HG03066 (cell line): ENCODE data around the gene DHRS7.
A peak's percentile ranks its signal among the peaks of the same experiment; 100 is the strongest.

ENCODE experiments used
- ATAC-seq: cut with Tn5 transposase; IDR thresholded peaks from one replicate; pipeline ENCODE4 v1.9.1; 2021; ENCODE audit warnings: low read depth; ENCODE audit not compliant: unreplicated experiment

The DHRS7 gene, protein sequence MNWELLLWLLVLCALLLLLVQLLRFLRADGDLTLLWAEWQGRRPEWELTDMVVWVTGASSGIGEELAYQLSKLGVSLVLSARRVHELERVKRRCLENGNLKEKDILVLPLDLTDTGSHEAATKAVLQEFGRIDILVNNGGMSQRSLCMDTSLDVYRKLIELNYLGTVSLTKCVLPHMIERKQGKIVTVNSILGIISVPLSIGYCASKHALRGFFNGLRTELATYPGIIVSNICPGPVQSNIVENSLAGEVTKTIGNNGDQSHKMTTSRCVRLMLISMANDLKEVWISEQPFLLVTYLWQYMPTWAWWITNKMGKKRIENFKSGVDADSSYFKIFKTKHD

DNA sequence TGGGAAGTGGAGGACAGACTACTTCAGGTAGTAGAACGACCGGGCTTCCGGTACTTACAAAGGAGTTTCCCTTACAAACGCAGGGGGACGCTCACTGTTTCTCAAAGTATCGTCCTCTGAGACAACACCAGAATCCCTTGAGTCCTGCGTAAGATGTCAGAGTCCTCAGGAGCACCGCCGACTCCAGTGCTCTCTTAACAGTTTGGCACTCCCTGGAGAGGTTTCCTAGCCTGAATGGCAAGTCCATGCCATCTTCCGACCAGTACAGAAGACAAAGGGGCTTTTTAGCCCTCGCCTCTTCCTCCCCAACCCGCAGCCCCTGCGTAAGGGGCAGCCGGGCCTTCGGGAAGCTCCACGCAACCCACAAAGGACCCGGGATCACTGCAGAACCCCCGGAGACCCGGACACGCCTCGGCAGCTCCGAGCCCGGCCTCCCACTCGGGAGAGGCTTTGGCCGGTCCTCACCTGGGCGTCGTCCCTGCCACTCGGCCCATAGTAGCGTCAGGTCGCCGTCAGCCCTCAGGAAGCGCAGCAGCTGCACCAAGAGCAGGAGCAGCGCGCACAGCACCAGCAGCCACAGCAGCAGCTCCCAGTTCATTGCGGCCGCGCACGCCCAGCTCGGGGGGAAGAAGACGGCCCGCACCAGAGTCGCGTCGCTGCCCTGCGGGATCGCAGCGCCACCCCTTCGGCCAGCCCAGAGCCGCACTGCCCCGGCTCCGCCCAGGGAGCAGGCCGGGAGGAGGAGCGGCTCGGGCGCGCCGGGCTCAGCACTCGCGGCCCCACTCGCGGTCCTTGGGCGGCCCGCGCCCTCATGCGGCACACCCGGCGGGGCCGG is at the start of gene DHRS7:
DHRS7 (minus strand) TSS at position 687 of the 835 bp plus-strand sequence; CDS start at position 598, 89 bp downstream.
- ATAC-seq, result peak; percentile 80

DNA sequence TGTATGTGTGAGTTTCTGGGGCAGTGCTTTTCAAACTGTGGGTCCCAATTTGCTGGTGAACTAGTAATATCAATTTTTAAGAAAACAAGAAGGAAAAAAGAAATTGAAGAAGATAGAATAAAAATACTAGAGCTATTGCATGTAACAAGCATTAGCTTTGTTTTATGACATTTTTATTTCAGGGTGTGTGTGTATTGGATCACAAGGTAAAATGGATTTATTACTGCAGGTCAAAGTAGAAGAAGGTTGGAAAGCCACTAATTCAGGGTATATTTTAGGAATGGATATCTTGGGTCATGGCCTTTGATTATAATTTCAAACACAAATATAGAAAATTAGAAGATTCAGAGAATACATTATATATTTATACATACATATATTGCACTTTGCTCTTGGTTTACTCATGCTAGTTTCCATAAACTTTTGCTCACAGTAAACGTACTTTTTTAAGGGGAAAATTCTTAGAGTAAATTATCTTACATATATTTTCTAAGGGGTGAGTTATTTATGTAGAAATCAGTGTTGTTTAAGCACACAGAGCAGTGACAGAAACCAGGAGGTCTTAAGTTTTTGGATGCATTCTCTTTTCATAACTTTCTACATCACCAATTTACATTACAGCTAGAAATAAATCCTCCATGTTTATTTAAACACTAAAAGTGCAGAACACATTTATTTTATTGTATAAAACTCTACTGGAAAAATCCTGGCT is 49.4 kb upstream of the DHRS7 start:
- no peak for ATAC-seq

DNA sequence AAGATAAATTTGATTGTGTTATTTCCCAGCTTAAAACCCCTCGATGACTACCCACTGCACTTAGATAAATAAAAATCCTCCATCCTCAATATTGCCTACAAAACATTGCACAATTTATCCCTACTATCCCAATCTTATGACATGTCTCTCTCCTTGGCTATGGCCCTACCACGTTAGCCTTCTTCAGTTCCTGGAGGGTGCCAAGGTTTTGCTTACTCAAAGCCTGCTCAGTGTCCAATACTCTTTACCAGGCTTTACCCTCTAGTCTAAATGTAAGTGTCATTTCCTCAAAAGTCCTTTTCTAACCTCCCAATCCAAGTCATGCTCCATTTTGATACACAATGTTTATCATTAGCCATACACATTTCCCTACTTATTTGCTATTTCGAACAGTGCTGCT is 48.8 kb upstream of the DHRS7 start:
- ATAC-seq, result no peak

DNA sequence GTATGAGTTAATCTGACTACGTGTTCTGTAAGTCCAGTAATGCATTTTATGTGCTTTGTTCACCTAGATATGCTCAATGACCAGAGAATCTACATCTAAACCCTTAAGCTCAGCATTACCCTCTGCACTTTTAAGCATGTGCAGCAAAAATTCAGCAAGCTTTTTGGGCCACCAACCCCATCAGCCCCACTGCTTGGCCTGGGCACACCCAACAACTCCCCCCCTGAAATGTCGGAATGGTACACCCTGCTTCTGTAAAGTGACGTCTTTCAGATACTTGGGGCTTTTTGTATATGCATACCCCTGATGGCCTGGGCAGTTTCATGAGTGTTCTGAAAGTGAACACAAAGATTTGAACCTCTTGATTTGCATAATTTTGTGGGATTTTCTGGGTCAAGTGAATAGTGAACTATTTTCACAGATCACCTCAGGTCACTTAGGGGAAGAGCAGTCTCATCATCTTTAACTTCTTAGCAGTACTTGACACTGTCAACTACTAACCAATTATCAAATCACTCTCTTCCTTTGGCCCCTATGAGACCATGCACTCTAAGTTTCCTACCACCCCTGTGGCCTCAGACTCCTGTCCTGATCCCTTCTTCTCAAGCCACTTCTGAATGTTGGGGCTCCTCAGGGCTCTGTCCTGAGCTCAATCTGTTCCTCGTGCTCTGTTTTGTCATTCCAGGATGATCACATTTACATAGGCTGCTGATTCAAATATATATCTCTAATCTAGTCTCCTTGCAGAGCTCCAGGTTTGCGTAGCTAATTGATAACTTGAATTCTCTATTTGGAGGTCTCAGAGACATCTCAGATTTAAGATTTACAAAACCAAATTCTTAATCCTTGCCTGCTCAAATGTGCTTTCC is 47.5 kb upstream of the DHRS7 start:
- ATAC-seq, result peak; percentile 91

DNA sequence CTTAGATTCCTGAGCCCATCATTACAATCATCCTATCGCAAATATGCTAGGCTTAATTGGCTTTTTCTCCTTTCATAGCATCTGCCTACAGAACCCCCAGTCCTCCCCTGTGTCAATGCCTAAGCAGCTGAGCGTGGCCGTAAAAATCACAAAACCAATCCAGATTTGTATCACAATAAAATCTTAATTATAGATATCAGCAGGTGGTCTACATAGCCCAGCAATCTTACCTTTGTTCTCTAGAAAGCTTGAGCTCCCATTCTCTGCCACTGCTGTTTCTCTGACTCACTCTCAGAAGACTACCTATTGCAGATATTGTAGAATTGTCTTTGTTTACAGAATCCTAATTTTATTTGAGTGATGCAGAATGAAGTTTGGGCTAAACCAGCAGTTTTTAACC is 46.0 kb upstream of the DHRS7 start:
- ATAC-seq, result no peak

DNA sequence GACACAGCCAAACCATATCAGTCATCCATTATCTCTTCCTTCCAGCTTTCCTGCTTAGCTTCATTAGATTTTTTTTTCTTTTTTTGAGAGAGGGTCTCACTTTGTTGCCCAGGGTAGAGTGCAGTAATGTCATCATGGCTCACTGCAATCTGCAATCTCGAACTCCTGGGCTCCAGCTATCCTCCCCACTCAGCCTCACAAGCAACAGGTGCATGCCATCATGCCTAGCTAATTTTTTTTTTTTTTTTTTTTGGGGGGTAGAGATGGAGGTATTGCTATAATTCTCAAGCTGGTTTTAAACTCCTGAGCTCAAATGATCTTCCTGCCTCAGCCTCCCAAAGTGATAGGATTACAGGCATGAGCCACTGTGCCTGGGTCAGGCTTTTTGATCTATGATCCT is 45.5 kb upstream of the DHRS7 start:
- no peak for ATAC-seq

DNA sequence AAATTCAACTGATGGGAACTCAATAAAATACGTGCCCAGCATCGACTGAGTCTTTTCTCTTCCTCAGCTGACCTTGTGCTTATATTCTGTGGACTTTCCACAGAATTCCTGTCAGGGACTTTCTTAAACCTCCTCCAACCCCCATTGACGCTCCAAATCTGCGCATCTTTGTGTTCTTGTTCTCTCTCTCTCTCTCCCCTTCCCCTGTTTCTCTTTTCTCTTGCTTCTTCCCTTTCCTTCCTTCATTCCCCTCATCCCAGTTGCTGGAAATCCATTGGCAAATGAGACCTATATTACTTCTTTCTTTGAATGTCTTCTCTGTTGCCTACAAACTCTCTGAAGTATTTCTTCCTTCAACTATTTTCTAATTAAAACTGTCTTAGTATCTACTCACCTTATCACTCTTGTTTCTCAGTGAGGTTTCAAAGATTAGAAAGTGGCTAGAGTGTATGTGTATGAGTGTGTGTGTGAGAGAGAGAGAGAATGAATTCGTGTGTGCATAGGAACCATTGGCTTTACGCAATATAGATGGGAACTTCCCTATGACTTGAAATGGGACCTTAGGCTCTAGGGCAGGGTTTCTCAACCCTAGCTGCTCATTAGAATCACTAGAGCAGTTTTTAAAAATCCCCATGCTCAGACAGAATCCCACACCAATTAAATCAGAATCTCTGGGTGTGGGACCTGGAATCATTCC is 41.8 kb upstream of the DHRS7 start:
- no peak for ATAC-seq

DNA sequence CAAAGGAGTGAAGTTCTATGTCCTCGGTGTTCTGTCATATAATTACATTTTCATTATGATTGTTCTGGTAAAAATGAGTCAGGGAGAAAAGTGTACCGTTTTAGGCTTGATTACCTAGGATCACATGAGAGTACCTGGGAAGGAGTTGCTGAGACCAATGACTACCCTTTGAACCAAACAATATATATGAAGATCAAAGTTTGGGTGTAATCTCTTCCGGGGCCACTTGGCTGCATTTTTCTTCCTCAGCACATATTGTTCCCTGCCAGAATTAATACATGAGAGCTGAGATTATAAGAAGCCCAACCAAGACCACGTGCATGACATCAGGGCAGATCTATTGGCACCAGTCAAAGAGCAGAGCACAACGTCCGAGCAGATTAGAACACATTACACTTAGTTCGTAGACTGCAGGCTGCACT is 41.1 kb upstream of the DHRS7 start:
- no peak for ATAC-seq

DNA sequence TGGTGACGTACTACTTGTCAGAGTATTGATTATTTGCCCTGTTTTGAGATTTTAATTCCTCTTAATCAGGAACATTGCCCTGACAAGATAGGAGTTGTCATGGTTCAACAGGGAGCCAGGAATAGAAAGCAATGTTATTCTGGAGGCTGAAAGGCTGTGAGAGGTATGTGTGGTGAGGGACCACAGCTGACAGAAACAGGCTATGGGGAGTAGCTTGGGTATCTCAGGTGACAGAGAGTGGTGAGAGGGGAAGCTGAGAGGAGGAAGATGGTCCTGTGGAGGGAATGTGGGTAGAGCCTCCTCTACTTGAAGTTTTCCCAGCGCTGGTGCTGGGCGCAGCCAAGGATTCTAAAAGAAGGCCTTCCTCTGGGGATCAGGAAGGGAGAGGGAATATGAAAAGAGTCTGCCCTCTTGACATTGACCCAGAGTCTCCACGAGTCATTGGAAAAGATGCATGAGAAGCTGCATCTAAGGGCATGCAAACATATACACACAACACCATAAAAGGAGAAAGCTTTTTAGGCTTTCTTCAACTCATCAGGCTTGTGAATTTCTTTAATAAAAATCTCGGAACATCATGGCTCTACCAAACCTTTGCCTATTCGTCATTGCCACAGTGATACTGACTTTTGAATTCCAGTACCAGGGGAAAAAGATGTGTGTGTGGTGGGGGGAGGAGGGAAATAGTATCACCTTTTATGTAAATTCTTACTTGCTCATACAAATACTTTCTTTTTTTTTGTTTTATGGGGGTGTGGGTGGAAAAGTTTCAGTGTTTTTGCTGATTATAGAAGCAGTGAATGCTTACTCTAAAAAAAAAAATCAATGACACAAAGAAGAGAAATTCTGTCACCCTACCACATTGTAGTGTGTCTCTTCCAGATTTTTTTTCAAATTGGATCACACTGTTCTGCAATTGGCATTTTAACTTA is 39.9 kb upstream of the DHRS7 start:
- peak; percentile 64 for ATAC-seq

DNA sequence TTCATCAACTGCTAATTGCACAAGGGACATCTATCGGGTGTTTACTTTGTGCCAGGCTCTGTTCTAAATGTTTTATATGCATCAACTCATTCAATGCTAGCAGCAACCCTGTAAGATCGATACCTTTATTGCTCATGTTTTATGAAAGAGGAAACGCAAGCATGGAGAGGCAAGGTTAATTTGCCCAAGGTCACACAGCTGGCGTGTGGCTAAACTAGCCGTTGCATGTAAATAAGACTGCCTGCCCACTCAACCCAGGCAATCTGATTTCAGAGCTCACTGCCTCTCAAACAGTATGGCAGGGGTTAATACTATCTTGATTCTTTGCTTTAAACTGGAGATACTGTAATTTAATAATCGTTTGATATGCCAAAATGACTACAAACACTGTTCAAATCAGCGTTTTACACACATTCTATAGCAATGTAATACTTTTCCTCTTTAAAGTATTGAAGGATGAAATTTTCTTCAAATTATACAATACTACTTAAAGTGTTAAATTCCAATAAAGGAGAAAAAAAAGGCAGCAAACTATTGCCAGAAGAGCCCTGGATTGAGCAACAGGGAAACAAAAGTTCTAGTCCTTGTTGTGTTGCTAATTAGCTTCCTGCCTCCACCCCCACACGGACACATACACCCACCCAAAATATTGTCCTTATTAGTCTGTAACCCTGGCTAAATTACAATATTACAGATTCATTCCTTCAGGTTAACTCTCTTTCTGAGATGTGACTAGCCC is 39.1 kb upstream of the DHRS7 start:
- peak; percentile 71 for ATAC-seq

DNA sequence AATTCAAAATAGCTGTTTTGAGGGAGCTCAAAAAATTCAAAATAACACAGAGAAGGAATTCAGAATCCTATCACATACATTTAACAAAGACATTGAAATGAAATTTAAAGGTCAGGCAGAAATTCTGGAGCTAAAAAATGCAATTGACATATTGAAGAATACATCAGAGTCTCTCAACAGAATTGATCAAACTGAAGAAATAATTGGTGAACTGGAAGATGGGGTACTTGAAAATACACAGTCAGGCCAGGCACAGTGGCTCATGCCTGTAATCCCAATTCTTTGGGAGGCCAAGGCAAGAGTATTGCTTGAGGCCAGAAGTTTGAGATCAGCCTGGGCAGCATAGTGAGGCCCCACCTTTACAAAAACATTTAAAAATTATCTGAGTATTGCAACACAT is 34.1 kb upstream of the DHRS7 start:
- ATAC-seq, result no peak

DNA sequence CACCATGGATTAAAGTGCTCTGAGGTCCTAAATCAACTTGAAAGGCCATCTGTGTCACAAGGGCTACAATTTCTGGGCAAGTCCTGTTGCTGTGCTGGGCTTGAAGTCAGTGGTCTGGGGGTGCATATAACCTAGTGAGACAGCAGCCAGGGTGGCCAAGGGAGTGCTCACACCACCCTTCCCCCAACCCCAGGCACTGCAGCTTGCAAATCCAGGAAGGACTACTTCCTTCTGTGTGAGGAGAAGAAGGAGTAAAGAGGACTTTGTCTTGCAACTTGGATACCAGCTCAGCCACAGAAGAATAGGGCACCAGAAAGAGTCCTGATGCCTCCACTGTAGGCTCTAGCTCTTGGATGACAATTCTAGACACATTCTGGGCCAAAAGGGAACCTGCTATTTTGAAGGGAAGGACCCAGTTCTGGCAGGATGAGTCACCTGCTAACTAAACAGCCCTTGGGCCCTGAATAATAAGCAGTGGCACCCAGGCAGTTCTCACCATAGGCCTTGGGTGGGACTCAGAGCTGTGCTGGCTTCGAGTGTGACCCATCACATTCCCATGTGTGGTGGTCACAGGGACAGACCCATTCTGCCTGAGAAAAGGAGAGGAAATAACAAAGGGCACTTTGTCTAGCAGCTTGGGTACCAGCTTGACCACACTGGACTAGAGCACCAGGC is 32.6 kb upstream of the DHRS7 start:
- no peak for ATAC-seq

DNA sequence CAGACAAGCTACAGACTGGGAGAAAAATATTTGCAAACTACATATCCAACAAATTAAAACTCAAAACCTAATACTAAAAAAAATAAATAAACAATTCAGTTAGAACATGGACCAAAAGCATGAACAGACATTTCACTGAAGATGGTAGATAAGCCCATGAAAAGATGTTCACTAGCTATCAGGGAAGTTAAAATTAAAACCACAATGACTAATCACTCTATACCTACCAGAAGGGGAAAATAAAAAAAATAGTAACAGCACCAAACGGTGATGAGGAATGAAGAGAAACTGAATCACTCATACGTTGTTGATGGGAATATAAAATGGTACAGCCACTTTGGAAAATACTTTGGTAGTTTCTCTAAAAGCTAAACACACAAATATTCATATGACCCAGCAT is 31.1 kb upstream of the DHRS7 start:
- ATAC-seq, result no peak

DNA sequence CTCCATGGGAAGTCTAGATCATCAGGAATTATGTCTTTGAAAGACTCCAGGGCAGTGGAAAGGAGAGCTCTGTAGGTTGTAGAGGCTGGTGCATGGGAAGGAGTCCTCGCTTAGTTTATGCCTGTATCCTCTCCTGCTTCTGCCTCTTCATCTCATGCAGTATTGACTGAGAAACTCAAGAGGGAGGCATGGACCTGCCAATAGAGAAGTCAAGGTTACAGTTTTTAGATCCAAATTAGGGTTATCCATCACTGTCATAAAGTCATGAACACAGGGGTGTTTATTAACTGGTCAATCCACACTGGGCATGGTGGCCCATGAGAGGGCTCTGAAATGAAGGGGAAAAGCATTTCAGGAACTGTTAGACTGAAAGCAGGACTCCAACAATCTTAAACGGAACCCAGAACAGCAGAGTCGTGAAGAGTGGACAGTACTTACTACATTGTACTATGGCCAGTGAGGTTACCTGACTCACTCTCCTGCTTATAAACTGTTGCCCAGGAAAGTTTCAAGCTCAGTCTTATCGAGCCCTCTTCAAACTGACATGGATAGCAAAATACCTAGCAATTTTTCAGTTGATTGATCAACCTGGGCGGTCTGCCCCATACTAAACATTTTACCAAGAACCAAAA is 30.1 kb upstream of the DHRS7 start:
- ATAC-seq, result peak; percentile 63

DNA sequence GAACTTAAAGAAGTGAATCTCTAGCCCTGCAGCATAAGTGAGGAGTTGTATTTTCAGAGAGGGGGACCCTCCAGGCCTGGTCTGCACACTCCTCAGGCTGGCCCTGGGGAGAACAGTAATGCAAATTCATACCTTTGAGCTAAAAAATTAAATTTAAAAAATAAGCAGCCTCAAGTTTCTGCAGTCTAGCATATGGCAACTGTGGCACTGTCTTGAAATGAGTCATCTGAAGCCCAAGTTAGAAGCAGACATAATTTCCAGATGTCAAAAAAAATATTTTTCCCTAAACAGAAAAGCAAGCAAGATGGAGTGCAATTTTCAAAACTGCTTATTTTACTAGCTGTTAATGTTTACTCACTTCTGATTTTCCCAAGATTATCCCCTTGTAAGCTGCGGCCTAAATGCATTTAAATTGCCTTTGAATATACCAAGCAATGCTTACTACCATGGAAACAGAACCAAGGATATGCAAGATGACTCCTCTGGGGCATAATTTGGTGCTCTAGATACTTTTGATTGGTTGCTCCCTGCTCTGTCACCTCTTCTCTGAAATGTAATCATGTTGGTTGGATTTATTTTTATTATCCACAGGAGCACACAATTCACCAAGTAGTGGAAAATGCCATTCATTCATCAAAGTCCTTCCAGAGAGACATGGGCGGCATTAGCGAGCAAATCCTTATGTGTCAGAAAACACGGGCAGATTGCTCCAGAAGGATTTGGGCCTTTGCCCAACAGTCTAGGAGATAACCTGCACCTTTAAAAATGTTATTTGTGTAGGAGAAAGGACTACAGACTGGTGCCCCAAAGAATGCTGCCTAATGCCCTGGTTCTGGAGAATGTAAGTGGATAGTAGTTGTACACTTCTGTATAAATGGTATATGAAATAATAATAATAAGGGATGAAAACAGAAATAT is 25.0 kb upstream of the DHRS7 start:
- ATAC-seq, result no peak

DNA sequence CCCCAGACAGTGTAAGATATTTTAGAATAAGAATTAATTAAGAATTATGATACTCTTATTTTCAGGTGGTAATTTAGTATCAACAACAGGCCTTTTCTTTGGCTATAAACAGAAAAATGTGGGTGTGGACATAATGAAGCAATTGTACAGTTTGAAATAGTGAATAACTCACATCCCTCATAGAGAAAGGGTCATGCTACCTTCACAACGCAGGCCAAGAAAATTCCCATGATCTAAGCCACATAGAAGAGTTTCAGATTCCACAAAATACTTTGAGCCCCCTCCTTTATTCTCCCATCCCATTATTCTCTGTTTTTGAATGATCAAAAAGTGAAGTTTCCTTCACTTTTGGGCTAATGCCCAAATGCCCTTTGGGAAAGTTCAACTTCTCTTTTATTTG is 23.5 kb upstream of the DHRS7 start:
- ATAC-seq, result no peak
